Thyroid gland (tissue), 4 donors: ENCODE data around the gene RBP3. TPM values are rescaled to one million over a fixed set of nuclear protein-coding genes. Genes with fewer than 3 reads are reported as not detected.

Experiments
- DNase-seq, 2 donors: peaks; one replicate each; pipeline ENCODE4 v3.0.0-alpha.2; 2019
- H3K27ac ChIP-seq, 3 donors: fragments of 200-600 bp; sonication (generic); 1 replicate in 2 of 3; 2 replicates in 1 of 3; pipeline ENCODE4 v1.5.1; 2016 to 2019; ENCODE audit warnings: mild to moderate bottlenecking in 1 of 3, moderate library complexity in 1 of 3
- H3K27me3 ChIP-seq: fragments of 200-600 bp; sonication (generic); one replicate; pipeline ENCODE4 v1.5.1; 2019
- H3K36me3 ChIP-seq, 2 donors: fragments of 200-600 bp; sonication (generic); one replicate each; pipeline ENCODE4 v1.5.1; 2016 to 2019
- H3K4me1 ChIP-seq, 2 donors: fragments of 200-600 bp; sonication (generic); one replicate each; pipeline ENCODE4 v1.5.1; 2017 to 2019
- H3K4me3 ChIP-seq, 3 donors: fragments of 200-600 bp; sonication (generic); replicated peaks in 1 of 3; 1 replicate in 2 of 3; 2 replicates in 1 of 3; pipeline ENCODE4 v1.5.1; 2016; ENCODE audit warnings: mild to moderate bottlenecking in 1 of 3
- H3K9me3 ChIP-seq: fragments of 200-600 bp; sonication (generic); one replicate; pipeline ENCODE4 v1.5.1; 2017
- POLR2A ChIP-seq, 2 donors: fragments of 450-650 bp; IDR thresholded peaks; one replicate each; pipeline ENCODE4 v1.6.1; 2017; ENCODE audit warnings: antibody characterized with exemption in 2 of 2, mild to moderate bottlenecking in 2 of 2, moderate library complexity in 1 of 2
- WGBS, 2 donors: methylation state at CpG; one replicate each; pipeline ENCODE4 v1.1.5; 2017; 5-methylcytosine and 5-hydroxymethylcytosine counted together
- intact Hi-C: fragments of 100-400 bp; cut with DNase I; formaldehyde crosslinking; loops from one replicate; pipeline ENCODE4 v1.15.1; 2023
- total RNA-seq, 4 donors: library from RNA; depleted of rRNA; stranded (reverse); fragments of >200 nt; gene quantifications; one replicate each; pipeline ENCODE4 v1.2.3, GENCODE V29; 2016
- TF ChIP-seq, protein P1 (sequence below), 6 experiments: fragments of 200-600 bp in 3 of 6; fragments of 450-650 bp in 3 of 6; sonication (generic) in 3 of 6; IDR thresholded peaks; one replicate each; pipeline ENCODE4 v1.5.1; 2016 to 2019; ENCODE audit warnings: antibody characterized with exemption in 6 of 6, mild to moderate bottlenecking in 2 of 6, inconsistent platforms in 1 of 6, moderate library complexity in 1 of 6

RBP3 gene
- total RNA-seq, 4 donors from 2014 or later: not detected

DNA sequence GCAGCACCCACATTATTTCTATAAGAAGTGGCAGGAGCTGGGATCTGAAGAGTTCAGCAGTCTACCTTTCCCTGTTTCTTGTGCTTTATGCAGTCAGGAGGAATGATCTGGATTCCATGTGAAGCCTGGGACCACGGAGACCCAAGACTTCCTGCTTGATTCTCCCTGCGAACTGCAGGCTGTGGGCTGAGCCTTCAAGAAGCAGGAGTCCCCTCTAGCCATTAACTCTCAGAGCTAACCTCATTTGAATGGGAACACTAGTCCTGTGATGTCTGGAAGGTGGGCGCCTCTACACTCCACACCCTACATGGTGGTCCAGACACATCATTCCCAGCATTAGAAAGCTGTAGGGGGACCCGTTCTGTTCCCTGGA lies 874 bp upstream of the RBP3 start:
- Histone ChIP-seq H3K36me3 (no peaks in the 10 kb centered on the region), H3K4me1 (no peaks in the 10 kb centered on the region), H3K9me3 (no peaks in the 10 kb centered on the region), H3K27ac (no peak overlapping the region), H3K4me3 (no peak overlapping the region), H3K27me3 (no peaks in the 10 kb centered on the region)
- no peak for DNase-seq
- TF ChIP-seq, protein P1, sequence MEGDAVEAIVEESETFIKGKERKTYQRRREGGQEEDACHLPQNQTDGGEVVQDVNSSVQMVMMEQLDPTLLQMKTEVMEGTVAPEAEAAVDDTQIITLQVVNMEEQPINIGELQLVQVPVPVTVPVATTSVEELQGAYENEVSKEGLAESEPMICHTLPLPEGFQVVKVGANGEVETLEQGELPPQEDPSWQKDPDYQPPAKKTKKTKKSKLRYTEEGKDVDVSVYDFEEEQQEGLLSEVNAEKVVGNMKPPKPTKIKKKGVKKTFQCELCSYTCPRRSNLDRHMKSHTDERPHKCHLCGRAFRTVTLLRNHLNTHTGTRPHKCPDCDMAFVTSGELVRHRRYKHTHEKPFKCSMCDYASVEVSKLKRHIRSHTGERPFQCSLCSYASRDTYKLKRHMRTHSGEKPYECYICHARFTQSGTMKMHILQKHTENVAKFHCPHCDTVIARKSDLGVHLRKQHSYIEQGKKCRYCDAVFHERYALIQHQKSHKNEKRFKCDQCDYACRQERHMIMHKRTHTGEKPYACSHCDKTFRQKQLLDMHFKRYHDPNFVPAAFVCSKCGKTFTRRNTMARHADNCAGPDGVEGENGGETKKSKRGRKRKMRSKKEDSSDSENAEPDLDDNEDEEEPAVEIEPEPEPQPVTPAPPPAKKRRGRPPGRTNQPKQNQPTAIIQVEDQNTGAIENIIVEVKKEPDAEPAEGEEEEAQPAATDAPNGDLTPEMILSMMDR (IDR thresholded peaks at IDR 0.05): no peak
- TF ChIP-seq POLR2A (IDR thresholded peaks at IDR 0.05): no peak
- intact Hi-C loops: no loop called here
- 76 to 78% methylated on average over 4 of the region's 4 CpGs for WGBS, 2 donors

DNA sequence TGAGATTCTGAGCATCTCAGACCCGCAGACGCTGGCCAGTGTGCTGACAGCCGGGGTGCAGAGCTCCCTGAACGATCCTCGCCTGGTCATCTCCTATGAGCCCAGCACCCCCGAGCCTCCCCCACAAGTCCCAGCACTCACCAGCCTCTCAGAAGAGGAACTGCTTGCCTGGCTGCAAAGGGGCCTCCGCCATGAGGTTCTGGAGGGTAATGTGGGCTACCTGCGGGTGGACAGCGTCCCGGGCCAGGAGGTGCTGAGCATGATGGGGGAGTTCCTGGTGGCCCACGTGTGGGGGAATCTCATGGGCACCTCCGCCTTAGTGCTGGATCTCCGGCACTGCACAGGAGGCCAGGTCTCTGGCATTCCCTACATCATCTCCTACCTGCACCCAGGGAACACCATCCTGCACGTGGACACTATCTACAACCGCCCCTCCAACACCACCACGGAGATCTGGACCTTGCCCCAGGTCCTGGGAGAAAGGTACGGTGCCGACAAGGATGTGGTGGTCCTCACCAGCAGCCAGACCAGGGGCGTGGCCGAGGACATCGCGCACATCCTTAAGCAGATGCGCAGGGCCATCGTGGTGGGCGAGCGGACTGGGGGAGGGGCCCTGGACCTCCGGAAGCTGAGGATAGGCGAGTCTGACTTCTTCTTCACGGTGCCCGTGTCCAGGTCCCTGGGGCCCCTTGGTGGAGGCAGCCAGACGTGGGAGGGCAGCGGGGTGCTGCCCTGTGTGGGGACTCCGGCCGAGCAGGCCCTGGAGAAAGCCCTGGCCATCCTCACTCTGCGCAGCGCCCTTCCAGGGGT lies 703 bp downstream of the RBP3 start:
- intact Hi-C loops: no loop called here

DNA sequence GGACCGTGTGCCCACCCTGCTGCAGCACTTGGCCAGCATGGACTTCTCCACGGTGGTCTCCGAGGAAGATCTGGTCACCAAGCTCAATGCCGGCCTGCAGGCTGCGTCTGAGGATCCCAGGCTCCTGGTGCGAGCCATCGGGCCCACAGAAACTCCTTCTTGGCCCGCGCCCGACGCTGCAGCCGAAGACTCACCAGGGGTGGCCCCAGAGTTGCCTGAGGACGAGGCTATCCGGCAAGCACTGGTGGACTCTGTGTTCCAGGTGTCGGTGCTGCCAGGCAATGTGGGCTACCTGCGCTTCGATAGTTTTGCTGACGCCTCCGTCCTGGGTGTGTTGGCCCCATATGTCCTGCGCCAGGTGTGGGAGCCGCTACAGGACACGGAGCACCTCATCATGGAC lies 1.4 kb downstream of the RBP3 start:
- Histone ChIP-seq H3K27ac (no peak overlapping the region), H3K4me3 (no peak overlapping the region), H3K4me1 (no peaks in the 10 kb centered on the region), H3K36me3 (no peaks in the 10 kb centered on the region), H3K9me3 (no peaks in the 10 kb centered on the region), H3K27me3 (no peaks in the 10 kb centered on the region)
- intact Hi-C loops: no loop called here
- TF ChIP-seq POLR2A (IDR thresholded peaks at IDR 0.05): no peak
- TF ChIP-seq, protein P1 (IDR thresholded peaks at IDR 0.05): no peak
- no peak for DNase-seq
- 97 to 98% methylated on average over 10 to 13 of the region's 22 CpGs for WGBS, 2 donors

More for the DNA sequence above, 703 bp downstream of the RBP3 start:
- no peaks in the 10 kb centered on the region for H3K4me1 ChIP-seq
- no peak for DNase-seq
- no peak overlapping the region for H3K27ac ChIP-seq
- 85 to 95% methylated on average over 27 to 28 of the region's 36 CpGs for WGBS, 2 donors
- no peaks in the 10 kb centered on the region for H3K9me3 ChIP-seq
- no peaks in the 10 kb centered on the region for H3K36me3 ChIP-seq
- no peaks in the 10 kb centered on the region for H3K27me3 ChIP-seq
- H3K4me3 ChIP-seq: no peak overlapping the region
- no peak for TF ChIP-seq POLR2A (IDR thresholded peaks at IDR 0.05)
- TF ChIP-seq, protein P1 (IDR thresholded peaks at IDR 0.05): no peak

DNA sequence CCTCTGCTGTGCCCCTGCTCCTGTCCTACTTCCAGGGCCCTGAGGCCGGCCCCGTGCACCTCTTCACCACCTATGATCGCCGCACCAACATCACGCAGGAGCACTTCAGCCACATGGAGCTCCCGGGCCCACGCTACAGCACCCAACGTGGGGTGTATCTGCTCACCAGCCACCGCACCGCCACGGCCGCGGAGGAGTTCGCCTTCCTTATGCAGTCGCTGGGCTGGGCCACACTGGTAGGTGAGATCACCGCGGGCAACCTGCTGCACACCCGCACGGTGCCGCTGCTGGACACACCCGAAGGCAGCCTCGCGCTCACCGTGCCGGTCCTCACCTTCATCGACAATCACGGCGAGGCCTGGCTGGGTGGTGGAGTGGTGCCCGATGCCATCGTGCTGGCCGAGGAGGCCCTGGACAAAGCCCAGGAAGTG lies 1.8 kb downstream of the RBP3 start:
- intact Hi-C loops: no loop called here
- Histone ChIP-seq H3K27ac (no peak overlapping the region), H3K36me3 (no peaks in the 10 kb centered on the region), H3K4me3 (no peak overlapping the region), H3K9me3 (no peaks in the 10 kb centered on the region), H3K4me1 (no peaks in the 10 kb centered on the region), H3K27me3 (no peaks in the 10 kb centered on the region)
- no peak for TF ChIP-seq POLR2A (IDR thresholded peaks at IDR 0.05)
- TF ChIP-seq, protein P1 (IDR thresholded peaks at IDR 0.05): no peak
- 95 to 98% methylated on average over 22 to 27 of the region's 31 CpGs for WGBS, 2 donors
- DNase-seq: no peak
